DMS53 (cell line): ENCODE data around the gene ZNF385B.
"Not testable (repeated sequence)": the region's sequence is repeated elsewhere in the genome, so short reads cannot be mapped to it uniquely, and the experiment has no call there.

Source experiments
- DNase-seq: peaks from one replicate; lab custom pipeline; 2025; lab: John Stamatoyannopoulos, UW

ZNF385B gene

GRCh38 chr2:179677746-179678505 lies 183.5 kb downstream of the ZNF385B start:
- DNase-seq = no peak

- no peak for DNase-seq
Measured at GRCh38 chr2:179677077-179677688, 184.2 kb downstream of the ZNF385B start.

- DNase-seq = peak; percentile 83
Measured at GRCh38 chr2:179675435-179675834, 186.0 kb downstream of the ZNF385B start.

GRCh38 chr2:179671043-179671981 lies 190.1 kb downstream of the ZNF385B start:
- DNase-seq = peak; percentile 14

- DNase-seq = no peak
Measured at GRCh38 chr2:179669196-179669595, 192.2 kb downstream of the ZNF385B start.

GRCh38 chr2:179664972-179665812 lies 196.2 kb downstream of the ZNF385B start:
- no peak for DNase-seq

- no peak for DNase-seq
Measured at GRCh38 chr2:179661986-179662385, 199.4 kb downstream of the ZNF385B start.

GRCh38 chr2:179657068-179657595 lies 204.3 kb downstream of the ZNF385B start:
- no peak for DNase-seq

GRCh38 chr2:179655627-179656026 lies 205.8 kb downstream of the ZNF385B start:
- DNase-seq = no peak

- no peak for DNase-seq
Measured at GRCh38 chr2:179654806-179655205, 206.6 kb downstream of the ZNF385B start.

GRCh38 chr2:179652296-179652695 lies 209.1 kb downstream of the ZNF385B start:
- no peak for DNase-seq

GRCh38 chr2:179650420-179650819 lies 211.0 kb downstream of the ZNF385B start:
- DNase-seq = no peak

- no peak for DNase-seq
Measured at GRCh38 chr2:179646862-179647587, 214.4 kb downstream of the ZNF385B start.

- no peak for DNase-seq
Measured at GRCh38 chr2:179646173-179646769, 215.1 kb downstream of the ZNF385B start.

GRCh38 chr2:179645047-179645446 lies 216.4 kb downstream of the ZNF385B start:
- no peak for DNase-seq

- DNase-seq = no peak
Measured at GRCh38 chr2:179642462-179642861, 218.9 kb downstream of the ZNF385B start.

GRCh38 chr2:179636995-179637394 lies 224.4 kb downstream of the ZNF385B start:
- no peak for DNase-seq

GRCh38 chr2:179636100-179636980 lies 225.1 kb downstream of the ZNF385B start:
- peak; percentile 10 for DNase-seq

GRCh38 chr2:179631769-179632385 lies 229.5 kb downstream of the ZNF385B start:
- DNase-seq = not testable (repeated sequence)
